Mucosa of stomach (tissue), 1 donor: ENCODE data around the gene ASXL3.

Experiments
- H3K27me3 ChIP-seq: one replicate; pipeline ENCODE4 v1.7.0; 2013; ENCODE audit warnings: mild to moderate bottlenecking, low read length; ENCODE audit not compliant: control insufficient read depth, insufficient read depth
- H3K36me3 ChIP-seq: one replicate; pipeline ENCODE4 v1.7.0; 2013; ENCODE audit warnings: low read length; ENCODE audit not compliant: control insufficient read depth, insufficient read depth
- H3K4me1 ChIP-seq: one replicate; pipeline ENCODE4 v1.7.0; 2013; ENCODE audit warnings: mild to moderate bottlenecking, low read length; ENCODE audit not compliant: control insufficient read depth, insufficient read depth
- H3K4me3 ChIP-seq: one replicate; pipeline ENCODE4 v1.7.0; 2013; ENCODE audit warnings: low read length
- H3K9ac ChIP-seq: one replicate; pipeline ENCODE4 v1.7.0; 2013; ENCODE audit warnings: mild to moderate bottlenecking, low read length, moderate library complexity
- H3K9me3 ChIP-seq: one replicate; pipeline ENCODE4 v1.7.0; 2013; ENCODE audit warnings: mild to moderate bottlenecking, low read length, moderate library complexity; ENCODE audit not compliant: control insufficient read depth
- donor health status: Pancreatic carcinoma.

ASXL3 gene

DNA sequence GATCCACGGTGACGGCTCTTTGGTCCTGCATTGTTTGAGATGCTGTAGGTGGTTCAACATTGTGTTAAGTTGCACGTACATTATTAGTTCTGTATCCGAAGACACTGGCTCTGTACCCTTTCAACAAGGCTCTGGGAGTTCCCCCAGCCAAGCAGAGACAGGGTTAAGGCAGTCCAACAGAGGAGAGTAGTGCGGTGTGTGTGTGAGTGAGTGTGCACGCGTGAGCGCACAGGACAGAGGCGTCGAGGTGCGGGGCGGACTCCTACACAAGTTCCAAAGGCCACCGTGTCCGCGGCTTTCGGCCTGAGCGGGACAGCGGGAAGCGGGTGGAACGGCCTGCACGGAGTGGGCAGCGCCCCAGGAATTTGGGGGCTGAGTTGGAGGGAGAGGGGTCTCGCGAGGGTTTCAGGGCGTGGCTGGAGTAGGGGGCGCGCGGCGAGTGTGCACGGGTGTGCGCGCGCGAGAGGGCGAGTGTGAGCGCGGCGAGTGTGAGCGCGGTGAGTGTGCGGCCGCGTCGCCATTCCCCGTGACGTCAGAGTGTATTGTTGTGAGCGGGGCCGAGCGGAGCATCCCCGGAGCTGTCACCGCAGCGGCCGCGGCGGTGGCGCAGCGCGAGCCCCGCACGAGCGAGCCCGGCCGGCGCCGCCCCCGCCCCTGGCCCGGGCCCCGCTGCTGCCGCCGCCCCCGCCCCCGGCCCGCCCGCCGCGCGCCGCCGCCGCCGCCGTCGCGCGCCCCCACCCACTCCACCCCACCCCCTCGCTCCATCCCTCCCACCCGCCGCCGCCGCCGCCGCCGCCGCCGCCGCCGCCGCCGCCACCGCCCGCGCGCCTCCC is at the start of gene ASXL3:
Gene ASXL3 (plus strand): TSS at position 535 of the 833 bp plus-strand sequence. CDS start 413 bp downstream, outside the sequence.
- H3K9ac ChIP-seq = peak within 1 kb of the TSS; percentile 69
- H3K27me3 ChIP-seq = no peaks in the 10 kb centered on the region
- no peaks in the 10 kb centered on the region for H3K9me3 ChIP-seq
- no peaks in the 10 kb centered on the region for H3K36me3 ChIP-seq
- H3K4me3 ChIP-seq = peak within 1 kb of the TSS; percentile 57
- H3K4me1 ChIP-seq = no peaks in the 10 kb centered on the region

DNA sequence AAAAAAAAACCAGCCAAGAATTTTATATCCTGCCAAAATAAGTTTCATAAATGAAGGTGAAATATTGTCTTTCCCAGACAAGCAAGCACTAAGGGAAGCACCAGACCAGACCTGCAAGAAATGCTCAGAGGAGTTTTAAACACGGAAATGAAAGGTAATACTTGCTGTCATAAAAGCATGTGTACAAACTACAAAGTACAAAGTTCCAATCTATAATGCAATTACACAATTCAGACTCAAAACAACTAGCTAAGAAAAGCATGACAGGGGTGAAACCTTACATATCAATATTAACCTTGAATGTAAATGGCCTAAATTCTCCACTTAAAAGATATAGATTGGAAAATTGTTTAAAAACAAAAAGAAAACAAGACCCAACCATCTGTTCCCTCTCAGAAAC is 45.0 kb upstream of the ASXL3 start:
- Histone ChIP-seq H3K27me3 (no peaks in the 10 kb centered on the region), H3K36me3 (no peaks in the 10 kb centered on the region), H3K4me1 (no peaks in the 10 kb centered on the region), H3K4me3 (no peak overlapping the region), H3K9ac (no peak overlapping the region), H3K9me3 (no peaks in the 10 kb centered on the region)

DNA sequence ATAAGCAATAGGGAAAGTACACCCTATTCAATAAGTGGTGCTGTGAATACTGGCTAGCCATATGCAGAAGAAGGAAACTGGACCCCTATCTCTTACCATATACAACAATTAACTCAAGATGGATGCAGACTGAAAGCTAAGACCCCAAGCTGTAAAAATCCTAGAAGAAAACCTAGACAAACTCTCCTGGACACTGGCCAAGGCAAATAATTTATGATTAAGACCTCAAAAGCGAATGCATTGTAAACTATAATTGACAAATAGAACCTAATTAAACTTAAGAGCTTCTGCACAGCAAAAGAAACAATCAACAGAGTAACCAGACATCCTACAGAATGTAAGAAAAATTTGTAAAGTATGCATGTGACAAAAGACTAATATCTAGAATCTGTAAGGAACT is 41.1 kb upstream of the ASXL3 start:
- Histone ChIP-seq H3K4me3 (no peak overlapping the region), H3K9ac (no peak overlapping the region), H3K27me3 (no peaks in the 10 kb centered on the region), H3K9me3 (no peaks in the 10 kb centered on the region), H3K4me1 (no peaks in the 10 kb centered on the region), H3K36me3 (no peaks in the 10 kb centered on the region)

DNA sequence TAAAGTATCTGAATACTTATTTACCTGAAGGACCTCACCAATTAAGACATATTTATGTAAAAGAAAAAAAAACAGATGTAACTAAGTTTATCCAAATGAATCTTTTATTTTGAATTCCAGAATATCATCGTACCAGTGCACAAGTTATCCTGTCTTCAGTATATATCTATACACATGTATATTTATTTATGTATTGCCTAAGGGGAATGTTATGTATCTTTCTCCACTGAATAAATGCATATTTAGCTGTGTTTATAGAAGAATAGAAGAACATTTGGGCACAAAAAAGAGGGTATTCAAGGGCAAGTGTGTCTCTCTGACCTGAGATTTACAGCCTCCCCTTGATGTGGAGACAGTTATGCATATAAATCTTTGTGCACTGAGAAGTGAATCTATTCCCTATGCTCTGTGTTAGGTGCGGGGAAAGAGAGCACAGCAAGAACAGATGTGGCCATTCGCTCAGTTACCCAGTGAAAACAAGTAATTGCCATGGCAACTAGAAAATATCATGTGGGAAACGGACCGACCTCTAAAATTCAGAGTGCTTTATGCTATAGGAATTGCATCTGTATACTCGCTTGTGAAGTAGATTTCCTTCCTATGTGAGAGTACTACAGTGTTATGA is 39.5 kb upstream of the ASXL3 start:
- Histone ChIP-seq H3K4me3 (no peak overlapping the region), H3K27me3 (no peaks in the 10 kb centered on the region), H3K9ac (no peak overlapping the region), H3K4me1 (no peaks in the 10 kb centered on the region), H3K9me3 (no peaks in the 10 kb centered on the region), H3K36me3 (no peaks in the 10 kb centered on the region)

DNA sequence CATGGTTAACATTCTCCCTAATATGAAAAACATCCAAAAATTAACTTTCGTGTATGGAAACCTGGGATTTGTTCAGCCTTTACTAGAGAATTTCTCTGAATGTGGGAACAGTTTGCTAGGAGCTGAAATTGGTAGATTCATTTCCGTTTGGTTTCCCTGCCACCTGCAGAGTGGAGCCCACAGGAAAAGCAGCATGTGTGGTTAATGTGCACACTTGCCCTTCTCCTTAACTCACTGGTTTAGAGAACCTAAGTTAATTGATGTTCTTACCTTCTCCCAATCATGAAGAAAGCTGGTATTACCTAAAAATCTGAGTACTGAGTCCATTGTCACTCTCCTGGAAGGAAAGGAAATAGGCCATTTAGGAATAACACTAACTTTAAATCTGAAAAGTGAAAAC is 37.6 kb upstream of the ASXL3 start:
- Histone ChIP-seq H3K4me1 (no peaks in the 10 kb centered on the region), H3K9ac (no peak overlapping the region), H3K9me3 (no peaks in the 10 kb centered on the region), H3K36me3 (no peaks in the 10 kb centered on the region), H3K27me3 (no peaks in the 10 kb centered on the region), H3K4me3 (no peak overlapping the region)

DNA sequence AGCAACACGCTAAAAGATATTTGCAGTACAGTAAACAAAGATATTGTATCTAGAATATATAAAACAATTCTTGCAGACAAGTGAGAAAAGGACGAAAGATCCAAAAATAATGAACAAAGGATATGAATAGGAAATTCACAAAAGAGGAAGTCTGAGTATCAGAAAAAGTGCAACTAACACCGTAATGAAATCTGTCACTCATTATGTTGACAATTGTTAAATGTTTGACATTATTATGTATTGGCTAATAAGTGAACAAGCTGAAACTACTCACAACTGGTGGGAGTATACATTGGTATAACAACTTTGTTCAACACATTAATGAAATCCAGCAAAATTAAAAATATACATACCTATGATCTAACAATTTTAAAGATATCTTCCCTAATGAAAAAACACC is 36.7 kb upstream of the ASXL3 start:
- no peak overlapping the region for H3K4me3 ChIP-seq
- no peaks in the 10 kb centered on the region for H3K36me3 ChIP-seq
- no peaks in the 10 kb centered on the region for H3K27me3 ChIP-seq
- H3K4me1 ChIP-seq = no peaks in the 10 kb centered on the region
- no peaks in the 10 kb centered on the region for H3K9me3 ChIP-seq
- no peak overlapping the region for H3K9ac ChIP-seq

DNA sequence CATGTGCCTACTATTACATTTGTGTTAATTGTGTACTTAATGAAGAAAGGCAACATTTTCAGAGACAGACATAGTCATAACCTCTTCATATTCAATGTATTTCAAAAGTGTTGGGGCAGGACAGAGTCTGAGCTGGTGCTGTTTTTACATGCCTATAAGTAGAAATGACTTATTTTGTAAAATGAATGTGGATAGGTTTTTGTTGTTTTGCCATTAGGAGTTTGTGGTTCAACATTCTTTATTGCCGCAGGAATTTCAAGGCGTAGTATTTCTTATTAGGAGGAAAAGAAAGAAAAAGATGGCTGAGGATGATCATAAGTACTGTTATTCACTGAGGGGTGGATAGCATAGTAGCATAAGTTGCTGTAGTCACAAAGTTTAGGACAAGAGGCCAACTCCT is 21.2 kb upstream of the ASXL3 start:
- Histone ChIP-seq H3K4me3 (no peak overlapping the region), H3K9ac (no peak overlapping the region)

DNA sequence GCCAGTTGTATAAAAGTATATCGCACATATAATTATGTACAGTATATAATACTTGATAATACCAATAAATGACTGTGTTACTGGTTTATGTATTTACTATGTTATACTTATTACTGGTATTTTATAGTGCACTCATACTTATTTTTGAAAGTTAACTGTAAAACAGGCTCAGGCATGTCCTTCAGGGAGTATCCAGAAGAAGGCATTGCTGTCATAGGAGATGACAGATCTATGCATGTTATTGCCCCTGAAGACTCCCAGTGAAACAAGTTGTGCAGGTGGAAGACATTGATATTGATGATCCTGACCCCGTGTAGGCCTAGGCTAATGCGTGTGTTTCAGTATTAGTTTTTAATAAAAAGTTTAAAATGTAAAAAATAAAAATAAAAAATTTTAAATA is 20.3 kb upstream of the ASXL3 start:
- no peaks in the 10 kb centered on the region for H3K27me3 ChIP-seq
- H3K4me3 ChIP-seq = no peak overlapping the region
- peaks cover 7% of the 10 kb centered on the region for H3K4me1 ChIP-seq
- no peak overlapping the region for H3K9ac ChIP-seq
- H3K9me3 ChIP-seq = no peaks in the 10 kb centered on the region
- no peaks in the 10 kb centered on the region for H3K36me3 ChIP-seq

More for the DNA sequence above, 21.2 kb upstream of the ASXL3 start:
- Histone ChIP-seq H3K4me1 (peaks cover 7% of the 10 kb centered on the region), H3K27me3 (no peaks in the 10 kb centered on the region), H3K36me3 (no peaks in the 10 kb centered on the region), H3K9me3 (no peaks in the 10 kb centered on the region)

DNA sequence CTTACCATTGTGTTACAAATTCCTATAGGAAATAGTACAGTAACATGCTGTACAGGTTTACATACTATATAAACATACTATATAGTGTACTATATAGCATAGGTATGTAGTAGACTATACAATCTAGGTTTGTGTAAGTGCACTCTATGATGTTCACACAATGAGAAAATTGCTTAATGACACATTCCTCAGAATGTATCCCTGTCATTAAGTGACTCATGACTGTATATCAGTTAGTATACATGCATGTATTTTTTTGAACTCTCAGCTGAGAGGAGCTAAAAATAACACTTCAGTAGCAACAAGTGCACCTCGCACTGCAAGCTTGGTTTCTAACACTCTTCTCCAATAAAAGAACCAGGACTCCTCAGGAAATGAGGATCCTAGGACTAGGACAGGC is 19.5 kb upstream of the ASXL3 start:
- Histone ChIP-seq H3K4me3 (no peak overlapping the region), H3K27me3 (no peaks in the 10 kb centered on the region), H3K4me1 (peaks cover 7% of the 10 kb centered on the region), H3K36me3 (no peaks in the 10 kb centered on the region), H3K9ac (no peak overlapping the region), H3K9me3 (no peaks in the 10 kb centered on the region)

DNA sequence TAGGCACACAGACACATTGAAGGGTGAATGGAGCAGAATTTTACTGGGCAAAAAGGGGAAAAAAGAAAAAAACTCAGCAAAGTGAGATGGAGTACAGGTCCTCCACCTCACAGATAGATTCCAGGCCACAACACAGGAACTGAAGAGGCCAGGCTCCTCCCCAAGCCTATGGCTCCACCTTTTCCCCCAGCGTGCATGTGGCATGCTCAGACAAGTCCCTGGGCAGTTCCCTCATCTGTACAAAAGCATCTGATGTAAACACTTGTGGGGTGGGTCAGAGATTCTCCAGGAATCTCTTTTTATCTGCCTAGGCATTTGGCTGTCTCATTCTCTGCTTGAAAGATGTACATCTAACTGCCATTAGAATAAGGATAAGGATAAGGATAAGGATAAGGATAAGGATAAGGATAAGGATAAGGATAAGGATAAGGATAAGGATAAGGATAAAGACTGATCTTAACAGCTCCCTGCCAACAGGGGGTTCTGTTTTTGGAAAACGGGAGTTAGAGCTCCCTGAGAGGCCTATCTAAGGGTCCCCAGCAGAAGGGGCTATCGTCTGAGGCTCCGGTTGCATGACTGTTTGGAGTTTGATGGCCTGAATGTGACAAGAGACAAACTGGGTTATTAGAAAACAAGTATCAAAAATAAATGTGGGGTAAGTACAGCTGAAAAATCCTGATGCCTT is 17.2 kb upstream of the ASXL3 start:
- Histone ChIP-seq H3K9me3 (no peaks in the 10 kb centered on the region), H3K4me3 (no peak overlapping the region), H3K9ac (no peak overlapping the region), H3K36me3 (no peaks in the 10 kb centered on the region), H3K27me3 (no peaks in the 10 kb centered on the region), H3K4me1 (peaks cover 7% of the 10 kb centered on the region)

DNA sequence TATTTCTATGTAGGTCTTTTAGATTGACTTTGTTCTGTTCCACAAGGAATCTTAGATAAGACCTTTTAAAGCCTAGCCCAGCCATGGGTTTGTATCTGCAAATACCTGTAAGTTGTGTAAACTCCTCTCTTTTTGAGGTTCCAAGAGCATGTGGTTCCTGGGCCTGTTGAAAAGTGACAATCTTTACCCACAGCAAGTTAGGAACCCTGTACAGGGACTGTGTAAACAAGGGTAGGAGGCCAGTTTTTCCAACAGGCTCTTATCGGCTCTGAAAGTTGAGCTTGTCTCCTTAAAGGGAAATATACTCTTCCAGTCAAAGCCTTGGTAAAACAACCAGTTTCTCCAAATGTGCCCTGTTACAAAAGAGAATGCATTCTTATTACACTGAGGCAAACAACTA is 15.3 kb upstream of the ASXL3 start:
- Histone ChIP-seq H3K36me3 (no peaks in the 10 kb centered on the region), H3K4me1 (peaks cover 7% of the 10 kb centered on the region), H3K4me3 (no peak overlapping the region), H3K9ac (no peak overlapping the region), H3K27me3 (no peaks in the 10 kb centered on the region), H3K9me3 (no peaks in the 10 kb centered on the region)

DNA sequence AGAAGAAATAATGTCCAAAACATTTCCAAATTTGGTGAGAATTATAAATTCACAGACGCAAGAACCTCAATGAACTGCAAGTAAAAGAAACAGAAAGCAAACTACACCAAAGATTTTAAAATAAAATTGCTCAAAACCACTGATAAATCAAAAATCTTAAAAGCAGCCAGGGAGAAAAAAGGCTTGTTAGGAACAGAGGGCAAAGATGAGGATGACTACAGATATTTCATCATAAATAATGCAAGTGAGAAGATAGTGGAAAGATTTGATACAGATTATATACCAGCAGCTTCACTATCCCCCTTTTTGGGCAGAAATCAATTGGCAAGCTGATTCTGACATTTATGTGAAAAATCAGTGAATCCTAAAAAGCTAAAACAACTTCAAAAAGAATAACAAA is 10.3 kb upstream of the ASXL3 start:
- no peak overlapping the region for H3K9ac ChIP-seq
- no peaks in the 10 kb centered on the region for H3K27me3 ChIP-seq
- H3K4me3 ChIP-seq = no peak overlapping the region
- no peaks in the 10 kb centered on the region for H3K36me3 ChIP-seq
- no peaks in the 10 kb centered on the region for H3K4me1 ChIP-seq
- no peaks in the 10 kb centered on the region for H3K9me3 ChIP-seq
